HG03045 (cell line): ENCODE data around the gene PRKG1.

ENCODE experiments used
- ATAC-seq: cut with Tn5 transposase; IDR thresholded peaks from one replicate; pipeline ENCODE4 v1.9.1; 2021; ENCODE audit warnings: mild to moderate bottlenecking, moderate library complexity; ENCODE audit not compliant: unreplicated experiment

The PRKG1 gene

DNA sequence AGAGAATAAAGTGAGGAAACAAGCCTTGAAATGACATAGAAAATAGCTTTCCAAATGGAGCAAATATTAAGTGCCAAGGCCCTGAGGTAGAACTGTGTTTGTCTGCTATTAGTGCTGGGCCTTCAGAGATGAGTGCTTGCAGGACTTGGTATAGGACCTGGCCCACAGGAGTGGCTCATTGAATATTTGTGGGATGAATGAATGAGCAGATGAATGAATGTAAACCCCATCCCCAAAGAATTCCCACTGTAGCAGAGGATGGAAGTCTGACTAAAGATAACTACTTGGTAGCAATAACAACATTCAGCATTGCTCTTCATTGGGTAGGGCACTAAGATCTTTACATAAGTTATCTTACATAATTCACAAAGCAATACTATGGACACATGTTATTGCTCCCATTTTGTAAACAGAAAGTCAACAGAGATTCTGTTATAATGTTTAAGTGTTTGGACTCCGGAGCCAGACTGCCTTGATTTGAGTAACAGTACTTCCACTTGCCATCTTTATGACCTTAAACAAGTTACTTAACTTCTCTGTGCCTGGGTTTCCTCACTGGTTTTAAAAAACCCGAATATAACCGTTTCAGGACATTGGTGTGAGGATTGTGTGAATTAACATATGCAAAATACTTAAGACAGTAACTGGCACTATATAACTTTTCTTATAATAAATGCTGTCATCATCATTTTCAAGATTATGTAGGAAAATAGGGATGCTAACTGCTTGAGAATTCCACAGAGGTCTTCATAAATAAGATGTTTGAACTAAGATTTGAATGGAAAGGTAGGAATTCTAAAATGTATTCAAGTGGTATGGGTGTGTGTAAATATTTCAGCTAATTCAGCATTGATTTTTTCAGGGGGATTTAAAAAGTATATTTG, 141.9 kb downstream of the PRKG1 start:
- no peak for ATAC-seq

DNA sequence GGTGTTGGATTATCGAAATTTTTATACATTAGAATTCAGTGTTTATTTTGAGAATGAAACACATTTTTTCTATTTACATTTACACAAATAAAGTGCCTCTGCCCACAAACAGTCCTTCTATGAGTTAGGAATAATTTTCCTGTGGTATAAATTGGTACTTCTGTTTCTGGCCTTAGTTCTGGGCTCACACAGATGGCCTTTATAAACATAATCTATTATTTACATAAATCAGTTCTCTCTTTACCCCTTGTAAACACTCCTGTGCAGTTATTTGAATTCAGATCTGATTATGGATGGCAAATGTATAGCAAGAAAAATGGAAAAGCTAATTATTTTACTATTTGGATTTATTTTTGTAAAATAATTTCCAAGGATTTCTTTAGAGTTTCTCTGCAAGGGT, 143.2 kb downstream of the PRKG1 start:
- ATAC-seq = no peak

DNA sequence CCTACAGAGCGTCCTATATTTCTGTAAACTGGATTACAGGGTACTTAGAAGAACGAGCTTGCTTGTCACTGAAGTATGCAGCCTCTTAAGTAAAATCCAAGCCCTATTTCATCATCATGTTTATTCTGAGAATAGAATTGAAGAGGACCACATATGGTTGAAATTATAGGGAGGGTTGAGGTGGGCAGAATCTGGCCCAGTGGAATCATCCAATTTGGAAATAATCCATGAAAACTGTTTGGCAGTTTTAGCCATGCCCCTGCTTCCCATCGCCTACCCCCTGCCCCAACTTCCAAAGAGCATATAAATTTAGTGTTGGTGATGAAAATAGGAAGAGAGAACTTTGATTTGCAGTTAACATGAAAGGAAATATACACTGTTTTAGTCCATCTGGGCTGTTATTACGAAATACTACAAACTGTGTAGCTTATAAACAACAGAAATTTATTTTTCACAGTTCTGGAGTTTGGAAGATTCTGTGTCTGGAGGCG, 150.4 kb downstream of the PRKG1 start:
- ATAC-seq = no peak

DNA sequence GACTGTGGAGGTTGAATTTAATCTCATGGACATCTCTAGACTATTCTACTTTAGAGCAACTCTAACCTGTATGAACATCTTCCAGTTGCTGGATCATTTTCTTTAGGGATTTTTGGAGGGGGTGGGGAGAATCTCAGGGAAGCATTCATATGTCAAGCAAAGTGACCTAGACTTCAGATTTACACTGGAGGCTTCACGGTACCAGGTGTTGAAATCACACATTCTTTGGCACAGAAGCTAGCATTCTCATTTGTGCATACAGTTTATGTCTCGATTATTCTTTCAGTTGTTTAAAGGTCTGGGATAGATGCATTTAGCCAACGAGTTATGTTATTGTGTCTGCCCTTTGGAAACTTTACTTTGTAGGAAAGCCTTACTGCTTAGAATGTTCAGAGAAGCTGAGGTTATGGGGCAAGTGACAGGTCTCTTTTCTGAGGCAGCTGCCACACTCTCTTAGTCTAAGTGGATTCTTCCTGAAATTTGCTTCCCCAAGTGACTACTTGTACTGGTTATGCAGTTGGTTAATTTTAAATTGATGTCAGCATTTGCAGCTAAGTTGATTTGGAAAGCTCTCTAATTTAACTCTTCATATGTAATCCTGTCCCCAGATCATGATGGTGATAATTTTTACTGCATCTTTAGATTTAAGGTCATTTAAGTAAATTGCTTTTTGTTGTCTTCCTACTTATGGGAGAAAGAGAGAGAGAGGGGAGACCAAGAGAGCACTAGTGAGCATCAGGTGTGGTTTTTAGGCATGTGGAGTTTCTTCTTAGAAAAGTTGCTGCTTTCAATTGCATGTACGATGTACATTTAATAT, 153.8 kb downstream of the PRKG1 start:
- ATAC-seq = no peak

- no peak for ATAC-seq
Observed at GRCh38 chr10:51228714-51229100, 154.4 kb downstream of the PRKG1 start.

DNA sequence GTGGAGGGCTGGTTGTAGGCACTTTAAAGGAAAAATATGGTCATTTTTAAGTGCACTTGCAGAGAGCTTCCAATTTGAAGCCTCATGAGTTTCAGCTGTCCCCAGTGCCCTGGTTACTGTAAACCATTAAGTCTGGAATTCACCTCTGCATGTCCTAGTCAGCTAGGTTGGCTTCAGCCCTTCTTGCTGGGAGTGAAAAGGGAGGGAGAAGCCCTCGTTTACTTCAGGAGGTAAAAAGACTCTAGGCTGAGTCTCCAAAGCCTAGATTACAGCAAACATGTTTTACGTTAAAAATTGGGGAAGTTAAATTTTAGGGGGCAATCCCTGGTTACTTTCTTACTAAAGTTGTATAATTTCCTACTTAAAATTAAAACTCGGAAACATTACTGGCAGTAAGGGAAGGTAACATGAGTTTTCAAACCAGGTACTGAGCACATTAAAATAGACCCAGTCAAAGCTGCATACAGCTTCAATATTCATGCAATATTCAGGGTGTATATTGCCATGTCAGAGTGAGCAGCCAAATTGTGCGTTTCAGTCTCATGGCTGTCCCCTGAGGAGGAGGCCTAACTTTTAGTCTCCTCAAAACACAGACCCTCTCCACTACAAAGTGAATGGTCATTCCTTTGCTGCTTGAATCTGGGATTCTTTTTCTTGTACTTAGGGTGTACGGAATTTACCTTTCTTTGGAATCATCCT, 156.7 kb downstream of the PRKG1 start:
- no peak for ATAC-seq

- no peak for ATAC-seq
Observed at GRCh38 chr10:51231754-51232153, 157.5 kb downstream of the PRKG1 start.

DNA sequence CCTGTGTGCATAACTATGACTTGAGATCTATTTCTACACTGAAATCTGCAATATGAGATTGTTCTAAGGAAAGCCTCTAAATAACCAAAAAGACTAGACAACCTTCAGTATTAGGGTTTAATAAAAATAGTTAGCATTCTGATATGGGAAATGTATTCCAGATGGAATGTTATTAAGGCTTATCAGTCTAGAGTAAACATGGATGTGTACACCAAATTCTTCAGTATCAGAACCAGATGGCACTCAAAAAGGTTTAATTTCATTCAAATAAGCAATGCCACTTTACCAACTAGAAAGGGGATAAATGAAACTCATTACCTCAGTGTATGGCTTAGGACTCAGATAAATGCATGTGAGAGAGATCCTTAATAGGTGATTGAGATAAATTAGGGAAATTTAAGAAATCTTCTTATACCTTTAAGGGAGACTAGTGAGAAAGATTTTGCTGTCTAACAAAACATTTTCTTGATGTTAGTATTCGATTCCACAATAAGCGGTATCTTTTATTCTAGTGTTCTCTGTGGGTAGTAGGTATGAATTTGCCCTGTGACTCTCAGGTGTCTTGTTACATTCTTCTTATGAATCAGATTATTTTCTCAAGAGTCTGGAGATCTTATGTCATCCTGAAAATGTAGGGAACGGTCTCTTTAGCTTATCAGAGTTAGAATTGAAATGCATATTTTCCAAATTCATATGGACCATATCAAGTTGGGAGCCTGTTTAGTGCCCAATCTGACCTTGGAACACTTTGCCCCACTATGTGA, 159.2 kb downstream of the PRKG1 start:
- no peak for ATAC-seq

DNA sequence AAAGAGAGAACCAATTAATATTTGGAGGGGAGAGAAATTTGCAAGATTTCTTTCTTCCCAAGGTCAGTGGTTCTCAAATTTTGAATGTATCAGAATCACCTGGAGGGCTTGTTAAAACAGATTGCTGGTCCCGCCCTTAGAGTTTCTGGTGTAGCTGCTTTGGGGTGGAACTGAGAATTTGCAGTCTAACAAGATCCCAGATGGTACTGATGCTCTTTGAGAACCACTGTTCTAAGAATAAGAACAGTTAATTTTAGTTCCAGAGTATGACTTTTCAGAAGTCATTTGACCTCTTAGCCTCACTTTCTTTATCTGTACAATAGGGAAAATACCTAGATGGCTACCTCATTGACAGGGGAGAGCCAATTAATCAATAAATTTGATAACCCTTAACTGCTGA, 161.6 kb downstream of the PRKG1 start:
- no peak for ATAC-seq

DNA sequence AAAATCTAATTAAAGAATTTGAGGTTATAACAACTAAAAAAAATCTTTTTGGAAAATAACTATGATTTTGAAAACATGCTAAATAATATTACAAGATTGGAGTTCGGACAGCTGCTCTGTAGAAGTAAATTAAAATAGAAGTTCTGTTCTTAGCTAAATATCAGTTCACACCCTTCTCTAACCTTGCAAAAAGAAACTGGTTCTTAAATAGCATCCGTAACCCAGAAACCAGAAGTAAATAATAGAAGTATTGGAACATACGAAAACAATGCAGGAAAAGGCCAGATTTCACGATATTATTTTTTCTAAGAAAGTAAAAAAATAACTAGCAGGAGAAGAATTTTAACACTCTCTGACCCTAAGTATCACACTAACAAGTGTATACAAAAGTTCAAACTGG, 164.7 kb downstream of the PRKG1 start:
- no peak for ATAC-seq

DNA sequence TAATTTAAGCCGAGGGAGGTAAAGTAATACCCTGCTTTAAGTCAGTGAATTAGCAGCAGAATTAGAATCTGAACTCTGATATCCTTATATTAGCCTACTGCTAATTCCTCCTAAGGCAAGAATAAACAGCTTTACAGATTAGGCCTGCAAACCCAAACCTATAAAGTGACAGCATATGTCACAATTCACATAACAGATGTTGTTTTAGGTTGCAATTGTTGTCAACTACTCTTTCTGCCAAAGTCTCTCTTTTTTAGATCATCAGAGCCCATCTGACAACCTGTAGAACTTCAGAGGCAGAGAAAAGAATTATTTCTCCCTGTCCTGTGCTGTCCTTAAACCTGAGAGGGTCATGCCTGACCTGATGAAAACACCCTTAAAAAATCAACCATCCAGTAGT, 167.2 kb downstream of the PRKG1 start:
- ATAC-seq = no peak

DNA sequence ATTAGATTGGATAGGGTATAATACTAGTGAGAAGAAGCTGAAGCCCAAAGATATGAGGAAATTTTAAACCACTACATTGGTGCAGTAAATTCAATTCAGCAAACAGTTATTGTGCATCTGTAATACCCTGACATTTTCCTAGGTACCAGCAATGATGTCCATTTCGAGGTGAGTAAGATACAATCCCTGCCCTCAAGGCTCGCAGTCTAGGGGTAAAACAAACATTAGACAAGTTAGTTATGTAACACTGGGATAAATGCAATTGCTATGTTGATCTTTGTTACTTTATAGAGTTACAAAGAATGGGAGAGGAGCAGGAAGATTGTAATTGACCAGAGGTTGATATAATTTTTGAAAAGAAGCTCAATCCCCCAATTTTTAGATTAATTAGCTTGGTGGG, 168.1 kb downstream of the PRKG1 start:
- no peak for ATAC-seq

DNA sequence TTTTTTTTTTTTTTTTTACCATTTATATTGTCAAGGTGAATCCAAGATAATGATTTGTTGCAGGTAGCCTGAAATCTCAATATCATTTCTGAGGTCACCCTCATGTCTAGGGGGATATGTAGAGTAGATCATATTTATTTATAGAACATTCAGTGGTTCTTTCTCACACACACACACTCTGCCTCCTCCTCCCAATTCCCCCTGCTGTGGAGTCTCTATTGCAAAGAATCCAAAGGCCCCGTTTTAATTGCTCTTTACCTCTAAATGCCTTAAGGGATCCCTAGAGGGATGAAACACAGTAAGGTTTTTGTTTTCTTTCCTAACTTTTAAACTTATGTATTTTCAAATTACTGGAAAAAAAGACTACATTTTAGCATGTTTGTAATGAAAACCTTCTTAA, 170.0 kb downstream of the PRKG1 start:
- ATAC-seq = no peak

DNA sequence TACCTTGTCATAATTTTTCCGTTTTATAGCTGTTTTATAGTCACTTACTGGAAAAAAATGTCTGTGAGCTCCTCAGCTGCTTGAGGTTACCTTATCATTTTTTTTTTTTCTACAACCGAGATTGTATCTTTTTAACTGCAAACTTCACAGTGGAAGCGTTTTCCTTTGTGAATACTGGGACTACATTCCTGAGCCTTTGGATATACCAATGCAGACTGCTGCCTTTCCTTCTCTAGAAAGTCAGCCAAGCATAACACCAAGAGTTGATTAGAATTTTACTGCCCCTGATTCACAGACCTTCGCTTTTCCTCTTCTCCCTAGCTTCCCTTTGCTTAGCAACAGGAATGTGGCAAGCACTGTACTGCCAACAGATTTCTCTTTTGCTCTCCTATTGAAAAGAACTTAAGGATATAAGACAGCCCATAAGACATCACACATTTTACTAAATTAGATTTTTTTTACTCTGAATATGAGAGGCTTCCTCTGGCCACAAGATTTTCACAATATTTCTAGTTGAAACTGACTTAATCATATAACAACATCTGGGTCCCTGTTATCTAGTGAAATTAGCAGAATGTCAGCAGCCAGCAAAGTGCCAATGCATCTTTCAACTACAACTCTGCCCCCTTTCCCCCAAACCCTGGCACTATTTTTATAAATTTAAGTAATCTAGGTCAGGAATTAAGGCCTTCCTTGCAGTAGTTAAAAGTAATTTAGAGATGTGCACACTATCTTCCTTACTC, 170.6 kb downstream of the PRKG1 start:
- ATAC-seq = no peak

DNA sequence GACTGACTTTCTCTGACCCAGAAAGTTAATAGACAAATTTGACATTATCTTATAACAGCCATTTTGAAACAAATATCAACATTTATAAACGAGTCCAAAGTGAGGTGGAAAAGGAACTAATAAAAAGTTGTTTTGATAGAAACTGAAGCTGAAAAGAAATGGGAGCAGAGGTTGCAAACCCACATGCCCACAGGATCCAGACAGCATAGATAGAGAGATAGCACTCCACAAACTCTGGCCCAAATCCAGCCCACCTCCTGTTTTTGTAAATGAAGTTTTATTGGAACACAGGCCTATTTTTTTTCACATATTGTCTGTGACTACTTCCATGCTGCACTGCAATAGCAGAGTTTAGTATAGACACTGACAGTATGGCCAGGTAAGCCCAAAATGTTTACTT, 171.9 kb downstream of the PRKG1 start:
- ATAC-seq = no peak

- no peak for ATAC-seq
Observed at GRCh38 chr10:51250278-51250920, 176.1 kb downstream of the PRKG1 start.

GRCh38 chr10:51251110-51251509, 176.8 kb downstream of the PRKG1 start:
- ATAC-seq = no peak

DNA sequence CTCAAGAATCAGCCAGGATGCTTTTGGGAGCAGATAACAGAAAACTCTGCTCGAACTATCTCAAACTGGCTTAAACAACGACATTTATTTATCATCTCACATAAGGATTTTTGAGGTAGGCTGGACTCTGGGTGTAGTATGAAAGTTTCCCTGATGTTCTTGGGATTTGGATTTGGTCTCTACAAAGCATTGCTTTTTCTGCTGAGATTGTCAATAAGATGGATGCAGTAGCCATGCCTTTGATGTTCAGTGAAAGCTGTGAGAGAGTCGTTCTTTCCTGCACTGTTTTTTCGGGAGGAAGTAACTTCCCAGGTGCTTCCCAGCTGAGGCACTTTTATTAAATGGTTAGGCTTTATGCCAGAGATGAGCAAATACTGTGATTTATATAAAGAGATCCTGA, 181.1 kb downstream of the PRKG1 start:
- ATAC-seq = no peak

GRCh38 chr10:51257511-51258248, 183.4 kb downstream of the PRKG1 start:
- no peak for ATAC-seq
